D341Med (cell line): ENCODE measurements around the gene ELP5.

Experiments
- DNase-seq: peaks from one replicate; pipeline ENCODE4 v3.0.0; 2012; ENCODE audit warnings: low spot score

ELP5 gene

DNA sequence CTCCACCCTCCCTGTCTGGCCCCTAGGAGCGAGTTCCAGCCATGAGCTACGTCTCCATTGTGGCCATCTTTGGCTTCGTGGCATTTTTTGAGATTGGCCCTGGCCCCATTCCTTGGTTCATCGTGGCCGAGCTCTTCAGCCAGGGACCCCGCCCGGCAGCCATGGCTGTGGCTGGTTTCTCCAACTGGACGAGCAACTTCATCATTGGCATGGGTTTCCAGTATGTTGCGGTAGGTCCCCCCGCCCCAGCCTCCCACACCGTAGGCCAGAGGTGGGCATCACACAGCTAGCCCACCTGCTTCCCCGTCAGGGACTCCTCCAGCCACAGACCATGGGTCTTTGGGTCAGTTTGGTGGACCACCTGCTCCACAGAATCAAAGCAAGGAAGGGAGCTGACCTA, 33.7 kb downstream of the ELP5 start:
- DNase-seq, result no peak

DNA sequence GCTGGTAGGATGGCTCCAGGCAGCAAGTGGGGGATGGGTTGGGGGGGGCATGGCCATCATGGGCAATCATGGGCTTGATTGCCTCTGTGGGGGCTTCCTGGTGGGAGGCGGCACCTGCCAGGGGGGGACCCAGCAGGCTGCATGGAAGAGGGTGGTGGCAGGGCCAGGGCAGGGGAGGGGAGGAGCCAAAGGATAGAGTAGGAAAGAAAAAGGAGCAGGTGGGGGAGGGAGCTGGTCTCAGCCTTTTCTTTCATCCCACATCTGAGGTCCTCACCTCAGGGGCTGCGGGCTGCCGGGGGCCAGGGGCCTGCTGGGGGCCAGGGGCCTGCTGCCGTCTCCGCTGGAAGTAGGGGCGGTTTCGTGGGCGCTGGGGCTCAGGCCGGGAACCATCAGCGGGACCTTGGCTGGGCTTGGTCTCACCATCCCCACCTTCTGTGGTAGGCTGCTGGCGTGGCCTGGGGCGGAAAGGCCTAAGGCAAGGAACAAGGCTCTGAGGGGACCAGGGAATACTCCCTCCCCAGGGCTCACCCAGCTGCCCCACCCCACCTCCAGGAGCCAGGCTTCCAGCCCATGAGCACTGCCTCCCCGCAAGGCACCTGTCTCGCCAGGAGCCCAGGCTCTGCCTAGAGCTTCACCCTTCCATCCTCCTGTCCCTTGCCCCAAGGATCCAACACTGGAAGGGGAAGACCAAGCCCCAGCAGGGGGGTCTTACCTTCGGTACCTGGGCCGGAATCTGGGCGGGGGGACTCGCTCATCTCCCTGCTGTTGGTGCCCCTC, 37.4 kb downstream of the ELP5 start:
- DNase-seq, result no peak

DNA sequence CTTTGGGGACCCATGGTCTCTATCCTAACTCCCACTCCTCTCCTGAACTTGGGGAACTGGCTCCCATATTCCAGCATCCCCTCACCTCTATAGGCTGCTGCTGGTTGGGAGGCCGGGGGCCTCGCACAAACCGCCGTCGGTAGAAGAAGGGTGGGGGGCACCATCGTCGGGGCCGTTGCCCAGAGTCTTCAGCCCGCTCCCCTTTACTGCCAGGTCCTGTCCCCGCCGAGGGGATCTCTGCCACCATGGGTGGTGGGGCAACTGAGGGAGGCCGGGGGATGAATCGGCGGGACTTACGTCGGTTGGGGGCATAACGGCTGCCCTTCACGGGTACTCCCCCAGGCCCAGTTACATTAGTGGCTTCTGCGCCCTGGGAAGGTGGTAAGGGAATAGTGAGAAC, 38.2 kb downstream of the ELP5 start:
- DNase-seq, result no peak

DNA sequence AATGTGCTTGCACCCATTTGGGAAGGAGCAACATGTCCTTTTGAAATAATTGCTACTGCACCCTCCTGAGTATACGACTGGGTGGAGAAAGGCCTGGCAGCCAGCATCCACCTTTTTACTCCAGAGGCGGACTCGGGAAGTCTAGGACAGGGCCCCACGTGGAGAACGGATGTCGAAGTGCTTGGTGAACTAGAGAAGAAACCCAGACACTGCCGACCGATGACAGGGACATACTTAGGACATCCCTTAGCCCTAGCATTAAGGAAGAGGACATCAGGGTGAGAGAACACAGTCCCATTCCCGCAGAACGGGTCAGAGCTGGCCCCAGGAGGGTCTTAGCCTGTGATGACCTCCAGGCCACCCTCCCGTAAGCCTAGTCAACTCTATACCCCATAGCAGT, 38.7 kb downstream of the ELP5 start:
- no peak for DNase-seq

DNA sequence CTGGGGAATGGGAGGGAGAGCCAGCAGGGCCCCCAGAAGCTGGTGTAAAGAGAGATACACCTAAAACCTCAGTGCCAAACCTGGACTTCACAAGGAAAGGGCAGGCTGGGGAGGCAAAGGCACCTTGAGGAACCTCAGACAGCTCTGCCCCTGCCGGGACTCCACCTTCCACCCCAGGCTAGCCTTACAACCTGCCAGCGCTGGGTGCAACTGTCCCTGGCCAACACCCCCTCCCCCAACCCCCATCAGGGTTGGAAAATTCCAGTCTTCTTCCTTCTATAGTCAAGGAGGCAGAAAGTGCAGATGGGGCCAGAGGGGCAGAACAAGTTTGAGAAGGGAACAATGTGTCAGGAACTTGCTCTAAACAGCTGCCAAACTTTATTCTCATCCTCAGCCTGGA, 40.2 kb downstream of the ELP5 start:
- DNase-seq, result no peak

DNA sequence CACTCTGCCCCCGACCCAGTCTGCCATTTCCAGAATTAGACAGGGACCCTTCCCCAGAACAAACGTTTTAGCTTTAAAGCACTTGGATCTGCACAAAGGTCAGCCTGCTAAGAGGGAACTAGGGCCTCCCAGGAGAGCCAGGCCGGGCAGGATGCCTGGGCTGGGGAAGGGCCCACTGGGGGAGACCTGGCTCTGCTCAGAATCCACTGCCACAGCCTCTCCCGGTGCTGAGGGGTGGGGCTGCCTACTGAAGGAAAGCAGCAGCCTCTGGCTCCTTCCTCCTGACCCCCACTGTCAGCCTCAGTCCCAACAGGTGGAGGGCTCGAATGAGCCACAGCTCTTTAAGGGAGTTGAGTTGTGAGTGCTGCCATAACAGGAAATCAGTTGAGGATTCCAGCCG, 40.7 kb downstream of the ELP5 start:
- DNase-seq, result no peak

DNA sequence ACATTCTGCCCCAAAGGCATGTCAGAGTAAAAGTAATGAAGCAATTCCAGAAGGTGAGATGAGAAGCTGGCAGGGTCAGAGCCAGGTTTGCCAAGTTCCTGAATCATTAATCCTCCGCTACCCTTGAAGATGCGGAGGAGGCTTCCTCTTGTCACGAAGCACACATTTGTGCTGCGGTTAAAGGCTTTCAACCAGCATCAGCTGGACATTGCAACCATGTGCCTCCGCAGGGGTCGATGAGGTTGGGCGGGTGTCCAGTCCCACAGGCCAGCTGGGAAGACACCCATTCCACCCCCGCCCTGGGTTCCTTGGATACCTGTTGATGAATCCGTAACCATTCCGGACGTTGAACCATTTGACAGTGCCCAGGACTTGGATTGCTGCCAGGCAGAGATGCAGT, 41.1 kb downstream of the ELP5 start:
- DNase-seq, result no peak

DNA sequence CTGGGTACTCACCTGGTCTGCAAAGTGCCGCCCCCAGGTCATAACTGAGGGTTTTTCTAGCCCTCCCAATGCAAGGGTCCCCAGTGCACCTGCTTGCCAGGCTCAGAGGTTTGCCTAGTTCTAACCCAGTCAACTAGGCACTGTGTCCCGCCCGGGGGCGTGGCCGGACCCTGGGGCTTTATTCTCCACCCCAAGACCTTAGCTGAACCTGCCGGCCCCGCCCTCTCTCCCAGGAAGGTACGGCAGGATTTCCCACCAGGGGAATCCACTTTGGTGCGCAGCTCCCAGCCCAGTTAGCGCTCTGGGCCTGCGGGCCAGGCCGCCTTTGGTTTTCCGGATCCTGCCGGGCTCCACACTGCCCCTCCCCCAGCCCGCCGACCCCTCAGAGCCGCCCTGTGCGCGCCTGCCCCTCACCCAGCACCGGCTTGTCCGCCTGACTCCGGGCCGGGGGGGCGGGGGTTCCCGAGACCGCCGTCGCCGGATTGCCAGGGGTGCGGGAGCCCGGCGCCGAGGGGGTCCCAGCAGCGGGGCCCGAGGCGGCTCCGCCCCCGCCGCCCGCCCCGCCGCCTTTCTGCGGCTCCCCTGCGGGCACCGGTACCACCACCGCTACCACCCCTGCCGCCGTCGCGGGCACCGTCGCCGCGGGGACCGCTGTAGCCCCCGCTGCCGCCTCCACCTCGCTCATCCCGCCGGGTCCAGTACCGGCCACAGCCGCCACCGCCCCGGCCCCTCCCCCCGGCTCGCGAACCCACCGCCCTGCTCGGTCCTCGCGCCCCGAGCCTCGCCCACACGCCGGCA, 42.0 kb downstream of the ELP5 start:
- peak; percentile 20 for DNase-seq

DNA sequence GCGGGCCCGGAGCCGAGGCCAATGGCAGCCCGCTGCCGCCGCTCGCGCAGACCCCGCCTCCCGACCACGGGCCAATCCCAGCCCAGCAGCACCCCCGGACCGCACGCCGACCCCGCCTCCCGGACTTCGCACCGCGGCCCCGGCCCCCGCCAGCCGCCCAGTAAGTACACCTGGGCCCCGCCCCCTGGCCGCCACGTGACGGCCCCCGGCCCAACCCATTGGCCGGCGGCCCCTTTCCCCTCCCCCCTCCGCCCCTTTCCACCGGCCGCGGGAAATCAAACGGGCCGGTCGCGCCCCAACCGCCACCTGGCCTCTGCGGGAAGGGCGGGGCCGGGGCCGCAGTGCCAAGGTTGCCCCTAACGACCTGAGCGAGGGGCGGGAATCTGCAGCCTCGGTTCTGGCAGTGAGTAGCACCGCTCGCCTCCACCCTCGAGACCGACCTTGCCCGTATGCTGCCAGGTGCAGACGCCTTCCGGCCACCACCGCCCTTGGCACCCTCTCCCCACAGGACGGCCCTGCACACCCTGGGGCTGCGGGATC, 42.7 kb downstream of the ELP5 start, which contains the start of gene YBX2:
YBX2 (minus strand) TSS at position 26 of the 540 bp plus-strand sequence. CDS start 139 bp downstream, outside the sequence.
- DNase-seq, result peak; percentile 76

DNA sequence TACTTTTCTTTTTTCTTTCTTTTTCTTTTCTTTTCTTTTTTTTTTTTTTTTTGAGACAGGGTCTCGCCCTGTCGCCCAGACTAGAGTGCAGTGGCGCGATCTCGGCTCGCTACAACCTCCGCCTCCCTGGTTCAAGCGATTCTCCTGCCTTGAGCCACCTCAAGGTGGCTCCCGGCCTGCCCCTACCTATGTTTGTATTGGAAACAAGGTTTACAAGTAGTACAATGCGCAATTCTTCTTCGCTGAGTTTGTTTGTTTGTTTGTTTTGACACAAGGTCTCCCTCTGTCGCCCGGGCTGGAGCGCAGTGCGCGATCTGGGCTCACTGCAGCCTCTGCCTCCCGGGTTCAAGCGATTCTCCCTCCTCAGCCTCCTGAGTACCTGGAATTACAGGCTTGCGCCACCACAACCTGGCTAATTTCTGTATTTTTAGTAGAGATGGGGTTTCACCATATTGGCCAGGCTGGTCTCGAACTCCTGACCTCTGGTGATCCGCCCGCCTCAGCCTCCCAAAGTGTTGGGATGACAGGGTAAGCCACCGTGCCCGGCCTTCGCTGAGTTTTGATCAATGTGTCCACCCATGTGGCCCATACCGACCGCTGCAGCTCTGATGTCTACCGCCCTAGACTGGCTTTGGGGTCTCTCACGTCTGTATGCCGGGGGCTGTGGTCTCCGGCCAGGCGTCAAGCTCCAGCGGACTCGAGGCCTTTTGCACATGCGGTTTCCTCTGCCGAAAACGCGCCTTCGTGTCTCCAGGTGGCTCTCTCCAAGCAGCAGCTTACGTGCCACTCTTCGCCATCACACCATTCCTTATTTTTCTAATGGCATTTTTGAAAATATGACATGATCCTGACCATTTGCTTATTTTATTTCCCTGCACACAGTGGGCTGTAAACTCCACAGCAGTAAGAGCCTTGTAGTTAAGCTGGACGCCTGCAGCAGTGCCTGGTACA, 43.5 kb downstream of the ELP5 start:
- peak; percentile 5 for DNase-seq

DNA sequence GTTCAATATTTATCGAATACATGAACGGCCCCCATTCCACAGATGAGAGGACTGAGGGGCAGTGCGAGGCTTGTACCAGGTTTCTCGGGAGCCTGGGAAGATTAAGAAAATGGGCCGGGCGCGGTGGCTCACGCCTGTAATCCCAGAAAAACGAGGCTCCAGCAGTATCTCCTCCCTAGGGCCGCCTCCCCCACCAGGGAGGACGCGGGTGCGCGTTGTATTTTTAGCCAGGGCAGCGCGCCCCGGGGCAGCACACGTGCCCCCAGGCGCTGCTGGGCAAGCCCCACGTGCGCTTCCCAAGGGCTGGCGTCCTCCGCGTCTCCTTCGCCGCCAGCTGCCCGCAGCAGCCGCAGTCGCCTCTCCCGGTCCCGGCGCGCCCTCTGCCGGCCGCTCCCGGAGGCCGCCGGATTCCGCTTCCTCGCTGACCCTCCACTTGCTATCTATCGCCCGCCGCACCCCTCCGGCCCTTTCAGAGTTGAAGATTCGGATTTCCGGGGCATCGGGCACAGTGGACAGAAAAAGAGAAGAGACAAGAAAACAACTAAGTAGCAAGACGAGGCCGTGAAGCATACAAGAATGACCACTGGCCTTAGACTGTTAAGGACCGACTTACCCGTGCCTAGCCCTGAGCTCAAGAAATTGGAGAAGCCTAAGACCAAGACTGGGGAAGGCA, 44.3 kb downstream of the ELP5 start:
- DNase-seq, result peak; percentile 89

DNA sequence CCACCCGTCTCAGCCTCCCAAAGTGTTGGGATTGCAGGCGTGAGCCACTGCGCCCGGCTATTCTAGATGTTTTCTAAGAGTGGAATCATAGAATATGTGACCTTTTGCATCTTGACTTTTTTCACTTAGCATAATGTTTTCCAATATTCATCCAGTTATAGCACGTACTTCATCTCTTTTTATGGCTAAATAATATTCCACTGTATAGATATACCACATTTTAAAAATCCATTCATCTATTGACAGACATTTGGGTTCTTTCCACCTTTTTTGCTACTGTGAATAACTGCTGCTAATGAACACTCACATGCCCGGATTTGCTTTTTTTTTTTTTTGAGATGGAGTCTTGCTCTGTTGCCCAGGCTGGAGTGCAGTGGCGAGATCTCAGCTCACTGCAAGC, 52.2 kb downstream of the ELP5 start:
- DNase-seq, result no peak

DNA sequence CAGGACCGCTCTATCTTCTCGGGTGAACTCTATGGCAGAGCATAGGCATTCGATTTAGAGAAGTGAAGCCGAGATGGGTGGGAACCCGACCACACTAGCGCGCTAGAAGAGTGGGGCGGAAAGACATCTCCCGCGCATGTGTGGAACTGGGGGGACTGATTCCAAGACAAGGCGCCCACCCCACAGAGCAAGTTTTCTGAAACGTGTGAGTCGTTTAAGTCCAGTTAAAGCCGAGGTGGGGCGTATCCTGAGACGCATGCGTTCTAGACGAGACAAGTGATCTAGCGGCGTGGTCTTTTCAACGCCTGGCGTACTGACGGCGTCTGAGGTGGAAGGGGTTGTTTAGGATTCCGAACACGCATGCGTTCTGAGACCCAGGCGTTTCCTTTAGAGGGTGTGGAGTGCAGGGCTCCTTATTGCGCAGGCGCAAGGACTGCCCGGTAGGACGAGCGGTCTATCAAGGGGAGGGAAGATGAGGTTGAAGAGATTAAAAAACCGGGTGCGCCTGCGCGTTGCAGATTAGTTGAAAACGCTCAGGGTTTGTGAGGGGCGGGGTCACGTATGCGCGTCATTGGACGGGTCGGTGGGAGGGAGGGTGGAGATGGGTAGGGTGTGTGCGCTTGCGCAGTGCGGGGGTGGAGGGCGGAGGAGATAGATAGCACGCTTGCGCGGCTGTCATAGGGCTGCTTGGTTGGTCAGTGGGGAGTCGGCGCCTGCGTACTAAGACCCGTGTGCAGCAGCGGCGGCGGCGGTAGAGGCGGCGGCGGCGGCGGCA, 55.1 kb downstream of the ELP5 start, which contains the start of gene EIF5A:
EIF5A (plus strand) TSS at position 718 of the 775 bp plus-strand sequence. CDS start 2,008 bp downstream, outside the sequence.
- DNase-seq, result peak; percentile 90

DNA sequence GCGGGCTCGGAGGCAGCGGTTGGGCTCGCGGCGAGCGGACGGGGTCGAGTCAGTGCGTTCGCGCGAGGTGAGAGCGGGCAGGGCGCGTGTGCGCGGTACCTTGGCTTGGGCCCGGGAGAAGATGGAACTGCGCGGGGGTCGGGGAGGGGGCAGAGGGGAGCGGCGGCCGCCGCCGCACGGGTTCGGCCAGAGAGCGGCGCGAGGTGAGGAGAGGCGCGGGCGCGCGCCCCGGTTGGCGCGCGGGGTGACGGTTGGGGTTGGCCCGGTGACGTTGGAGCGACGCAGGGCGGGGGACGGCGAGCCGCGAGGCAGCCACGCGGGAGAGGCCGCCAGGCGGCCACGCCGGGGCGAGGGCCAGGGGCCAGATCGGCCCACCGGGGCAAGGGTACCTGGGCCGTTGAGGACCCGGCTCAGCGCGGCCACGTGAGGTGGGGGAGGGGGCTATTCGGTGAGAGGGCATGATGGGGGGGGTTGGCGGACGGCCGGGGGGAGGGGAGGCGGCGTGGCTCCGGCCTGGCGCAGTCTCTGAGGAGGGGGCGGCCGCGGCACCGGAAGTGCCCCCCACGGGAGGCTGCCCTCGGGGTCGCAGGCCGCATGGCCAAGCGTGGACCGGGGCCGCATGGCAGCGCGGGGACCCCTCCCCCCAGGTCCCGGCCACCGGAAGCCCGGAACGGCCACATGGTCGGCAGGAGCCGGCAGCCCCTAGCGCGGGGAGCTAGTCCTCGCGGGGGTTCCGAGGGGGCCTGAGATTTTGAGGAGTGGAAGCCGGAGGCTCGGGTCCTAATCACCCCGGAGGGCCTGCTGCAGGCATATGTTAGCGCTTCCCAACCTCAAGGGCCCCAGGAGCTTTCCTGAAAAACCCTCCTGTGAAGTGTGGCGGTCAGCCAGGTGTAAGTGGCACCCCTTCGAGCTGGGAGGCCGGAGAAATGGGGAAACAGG, 55.9 kb downstream of the ELP5 start:
- DNase-seq, result peak; percentile 41

DNA sequence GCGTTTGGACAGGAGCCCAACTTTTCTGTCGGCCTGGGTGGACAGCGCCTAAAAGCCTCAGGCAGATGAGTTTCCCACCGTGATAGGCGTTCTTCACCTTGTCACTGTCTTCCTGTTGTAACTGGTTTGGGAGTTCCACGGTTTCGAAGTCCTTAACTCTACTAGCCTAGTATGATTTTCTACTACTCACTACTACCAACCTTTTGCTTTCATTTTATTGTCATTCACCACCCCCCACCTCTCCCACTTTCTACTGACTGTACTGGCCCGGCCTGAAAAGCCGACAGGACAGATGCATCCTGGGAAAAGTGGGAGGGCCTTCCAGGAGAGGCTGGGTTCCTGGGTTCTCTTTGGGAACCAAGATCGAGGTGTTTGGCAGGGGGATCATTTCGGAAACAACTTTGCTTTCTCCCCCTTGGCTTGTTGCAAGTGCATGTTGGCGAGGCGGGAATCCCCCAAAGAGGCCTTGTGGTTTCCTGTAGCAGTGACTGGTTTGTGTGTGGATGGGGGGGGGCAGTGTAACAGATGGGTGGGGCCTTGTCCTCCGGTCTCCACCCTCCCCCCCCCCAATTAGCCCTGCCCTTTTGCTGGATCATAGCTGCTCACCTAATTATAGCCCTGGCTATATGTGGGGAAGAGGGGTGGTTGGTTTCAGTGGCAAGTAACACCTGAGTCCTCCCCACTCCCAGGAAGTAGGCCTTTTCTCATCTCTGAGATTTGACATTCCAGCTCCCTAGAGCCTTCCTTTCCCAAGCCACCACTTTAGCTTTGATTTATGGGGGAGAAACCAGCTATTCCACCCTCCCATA, 56.8 kb downstream of the ELP5 start:
- DNase-seq, result peak; percentile 54
